ENCODE results near the gene CDKN3. TPM values are rescaled to one million over a fixed set of nuclear protein-coding genes. Genes with fewer than 3 reads are reported as not detected.

Gene CDKN3
- total RNA-seq, 1 donor from 2014 or later = 2.4 TPM

DNA sequence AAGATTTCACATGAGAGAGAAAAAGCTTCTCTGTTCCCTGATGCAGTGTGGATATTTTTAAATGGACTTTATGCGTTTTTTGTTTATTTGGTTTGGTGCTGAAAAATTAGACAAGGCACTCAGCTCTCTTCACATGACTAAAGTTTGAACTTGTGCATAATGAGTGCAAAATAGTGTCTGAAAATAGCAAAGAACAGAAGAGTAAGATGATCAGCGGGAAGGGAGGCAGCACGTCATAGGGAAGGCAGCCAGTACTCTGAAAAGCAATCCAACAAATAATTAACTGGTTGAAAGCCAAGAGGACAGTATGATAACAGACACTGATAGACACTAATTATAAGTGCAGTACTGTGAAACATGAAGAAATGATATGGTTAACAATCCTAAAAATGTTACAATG lies 46.6 kb upstream of the CDKN3 start:
- Mint-ChIP-seq H3K36me3 (ENCODE audit: low read depth, unreplicated experiment) (peaks cover 1% of the 10 kb centered on the region), H3K9me3 (ENCODE audit: unreplicated experiment) (peaks cover 6% of the 10 kb centered on the region), H3K4me1 (ENCODE audit: low read depth, unreplicated experiment) (peaks cover 1% of the 10 kb centered on the region), H3K27me3 (ENCODE audit: low read depth, unreplicated experiment) (no peaks in the 10 kb centered on the region), H3K4me3 (ENCODE audit: unreplicated experiment) (no peak overlapping the region), H3K27ac (ENCODE audit: unreplicated experiment) (no peak overlapping the region)
- Histone ChIP-seq H3K27me3 (ENCODE audit: insufficient read depth, low read length) (no peaks in the 10 kb centered on the region), H3K79me2 (ENCODE audit: insufficient read depth, low read length) (no peaks in the 10 kb centered on the region), H4K20me1 (ENCODE audit: insufficient read depth, low read length) (no peaks in the 10 kb centered on the region), H3K9ac (ENCODE audit: low read length) (no peak overlapping the region), H3K27ac (ENCODE audit: low read depth, low read length) (no peak overlapping the region), H3K36me3 (ENCODE audit: insufficient read depth, low read length) (no peaks in the 10 kb centered on the region), H3K4me3 (ENCODE audit: insufficient read depth, low read depth, low read length) (no peak overlapping the region), H3K4me2 (ENCODE audit: low read length) (no peak overlapping the region), H2AFZ (ENCODE audit: low read depth, low read length) (no peak overlapping the region), H3K9me3 (ENCODE audit: insufficient read depth, low read depth, low read length) (no peaks in the 10 kb centered on the region), H3K4me1 (ENCODE audit: insufficient read depth, low read length) (peaks cover 7% of the 10 kb centered on the region)
- TF ChIP-seq, protein P1, sequence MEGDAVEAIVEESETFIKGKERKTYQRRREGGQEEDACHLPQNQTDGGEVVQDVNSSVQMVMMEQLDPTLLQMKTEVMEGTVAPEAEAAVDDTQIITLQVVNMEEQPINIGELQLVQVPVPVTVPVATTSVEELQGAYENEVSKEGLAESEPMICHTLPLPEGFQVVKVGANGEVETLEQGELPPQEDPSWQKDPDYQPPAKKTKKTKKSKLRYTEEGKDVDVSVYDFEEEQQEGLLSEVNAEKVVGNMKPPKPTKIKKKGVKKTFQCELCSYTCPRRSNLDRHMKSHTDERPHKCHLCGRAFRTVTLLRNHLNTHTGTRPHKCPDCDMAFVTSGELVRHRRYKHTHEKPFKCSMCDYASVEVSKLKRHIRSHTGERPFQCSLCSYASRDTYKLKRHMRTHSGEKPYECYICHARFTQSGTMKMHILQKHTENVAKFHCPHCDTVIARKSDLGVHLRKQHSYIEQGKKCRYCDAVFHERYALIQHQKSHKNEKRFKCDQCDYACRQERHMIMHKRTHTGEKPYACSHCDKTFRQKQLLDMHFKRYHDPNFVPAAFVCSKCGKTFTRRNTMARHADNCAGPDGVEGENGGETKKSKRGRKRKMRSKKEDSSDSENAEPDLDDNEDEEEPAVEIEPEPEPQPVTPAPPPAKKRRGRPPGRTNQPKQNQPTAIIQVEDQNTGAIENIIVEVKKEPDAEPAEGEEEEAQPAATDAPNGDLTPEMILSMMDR (IDR thresholded peaks at IDR 0.05; ENCODE audit: insufficient read depth, low read depth, low read length) = no peak
- TF ChIP-seq EZH2 (IDR thresholded peaks at IDR 0.05; ENCODE audit: insufficient read depth, low read length) = no peak
- DNase-seq (ENCODE audit: low read depth) = peak; percentile 18
- no peak for FAIRE-seq

DNA sequence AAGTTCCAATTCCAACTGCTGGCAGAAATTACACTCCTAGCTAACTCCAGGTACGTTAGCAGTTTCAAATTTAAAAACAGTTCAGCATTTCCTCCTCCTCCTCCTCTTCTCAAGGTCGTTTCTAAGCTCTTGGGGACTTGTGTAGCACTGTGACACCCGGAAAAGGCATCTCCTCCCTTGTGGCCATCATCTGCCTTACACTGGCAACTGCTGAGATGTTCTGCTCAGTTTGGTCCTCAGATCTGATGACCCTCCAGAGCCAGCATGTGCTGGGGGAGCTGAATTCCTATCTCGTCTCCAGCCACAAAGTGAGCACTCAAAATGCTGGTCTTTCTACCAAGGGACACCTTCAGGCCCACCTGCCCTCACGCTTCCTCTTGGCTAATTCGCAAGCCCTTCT lies 43.5 kb upstream of the CDKN3 start:
- FAIRE-seq = no peak
- H3K27me3 Mint-ChIP-seq (ENCODE audit: low read depth, unreplicated experiment) = no peaks in the 10 kb centered on the region

DNA sequence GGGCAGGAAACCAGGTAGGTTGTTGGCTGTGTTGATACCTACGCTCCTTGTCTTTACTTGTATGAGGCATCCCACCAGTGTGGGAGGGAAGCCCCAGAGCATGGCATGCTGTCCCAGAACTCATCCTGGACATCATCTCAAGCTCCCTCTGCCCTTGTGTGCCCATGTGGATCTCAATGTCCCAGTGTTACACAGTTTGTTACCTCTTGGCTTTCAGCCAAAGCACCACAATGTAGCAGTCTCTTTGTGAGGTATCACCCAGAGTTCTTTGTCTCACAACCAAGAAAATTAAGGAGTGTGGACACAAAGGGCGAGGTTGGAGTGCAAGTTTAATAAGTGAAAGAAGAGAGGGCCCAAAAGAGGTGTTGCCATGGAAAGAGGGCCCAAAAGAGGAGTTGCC lies 43.1 kb upstream of the CDKN3 start:
- H3K27ac ChIP-seq (ENCODE audit: low read depth, low read length) = no peak overlapping the region
- no peaks in the 10 kb centered on the region for H3K79me2 ChIP-seq (ENCODE audit: insufficient read depth, low read length)
- H3K9ac ChIP-seq (ENCODE audit: low read length) = no peak overlapping the region
- H3K4me1 ChIP-seq (ENCODE audit: insufficient read depth, low read length) = peaks cover 4% of the 10 kb centered on the region
- Mint-ChIP-seq H3K4me1 (ENCODE audit: low read depth, unreplicated experiment) (peaks cover 4% of the 10 kb centered on the region), H3K27ac (ENCODE audit: unreplicated experiment) (no peak overlapping the region), H3K27me3 (ENCODE audit: low read depth, unreplicated experiment) (no peaks in the 10 kb centered on the region), H3K9me3 (ENCODE audit: unreplicated experiment) (peaks cover 6% of the 10 kb centered on the region), H3K36me3 (ENCODE audit: low read depth, unreplicated experiment) (peaks cover 1% of the 10 kb centered on the region), H3K4me3 (ENCODE audit: unreplicated experiment) (no peak overlapping the region)
- no peak overlapping the region for H3K4me2 ChIP-seq (ENCODE audit: low read length)
- no peaks in the 10 kb centered on the region for H3K9me3 ChIP-seq (ENCODE audit: insufficient read depth, low read depth, low read length)
- no peak for DNase-seq (ENCODE audit: low read depth)
- H3K36me3 ChIP-seq (ENCODE audit: insufficient read depth, low read length) = no peaks in the 10 kb centered on the region
- H4K20me1 ChIP-seq (ENCODE audit: insufficient read depth, low read length) = no peaks in the 10 kb centered on the region
- H2AFZ ChIP-seq (ENCODE audit: low read depth, low read length) = no peak overlapping the region
- TF ChIP-seq, protein P1 (IDR thresholded peaks at IDR 0.05; ENCODE audit: insufficient read depth, low read depth, low read length) = no peak
- TF ChIP-seq EZH2 (IDR thresholded peaks at IDR 0.05; ENCODE audit: insufficient read depth, low read length) = no peak
- no peak for FAIRE-seq
- H3K4me3 ChIP-seq (ENCODE audit: insufficient read depth, low read depth, low read length) = no peak overlapping the region
- H3K27me3 ChIP-seq (ENCODE audit: insufficient read depth, low read length) = no peaks in the 10 kb centered on the region

More for the DNA sequence above, 43.5 kb upstream of the CDKN3 start:
- H3K27me3 ChIP-seq (ENCODE audit: insufficient read depth, low read length) = no peaks in the 10 kb centered on the region
- Mint-ChIP-seq H3K4me1 (ENCODE audit: low read depth, unreplicated experiment) (peaks cover 4% of the 10 kb centered on the region), H3K27ac (ENCODE audit: unreplicated experiment) (no peak overlapping the region), H3K36me3 (ENCODE audit: low read depth, unreplicated experiment) (peaks cover 1% of the 10 kb centered on the region), H3K4me3 (ENCODE audit: unreplicated experiment) (no peak overlapping the region), H3K9me3 (ENCODE audit: unreplicated experiment) (peaks cover 6% of the 10 kb centered on the region)
- H3K79me2 ChIP-seq (ENCODE audit: insufficient read depth, low read length) = no peaks in the 10 kb centered on the region
- H3K4me3 ChIP-seq (ENCODE audit: insufficient read depth, low read depth, low read length) = no peak overlapping the region
- no peak for DNase-seq (ENCODE audit: low read depth)
- TF ChIP-seq, protein P1 (IDR thresholded peaks at IDR 0.05; ENCODE audit: insufficient read depth, low read depth, low read length) = no peak
- TF ChIP-seq EZH2 (IDR thresholded peaks at IDR 0.05; ENCODE audit: insufficient read depth, low read length) = no peak
- H2AFZ ChIP-seq (ENCODE audit: low read depth, low read length) = no peak overlapping the region
- H3K9ac ChIP-seq (ENCODE audit: low read length) = no peak overlapping the region
- no peak overlapping the region for H3K4me2 ChIP-seq (ENCODE audit: low read length)
- no peaks in the 10 kb centered on the region for H3K9me3 ChIP-seq (ENCODE audit: insufficient read depth, low read depth, low read length)
- H3K4me1 ChIP-seq (ENCODE audit: insufficient read depth, low read length) = peaks cover 5% of the 10 kb centered on the region
- no peaks in the 10 kb centered on the region for H4K20me1 ChIP-seq (ENCODE audit: insufficient read depth, low read length)
- H3K27ac ChIP-seq (ENCODE audit: low read depth, low read length) = no peak overlapping the region
- H3K36me3 ChIP-seq (ENCODE audit: insufficient read depth, low read length) = no peaks in the 10 kb centered on the region
